Measurements from ENCODE around the gene AXDND1.
"Not testable (repeated sequence)": the region's sequence is repeated elsewhere in the genome, so short reads cannot be mapped to it uniquely, and the experiment has no call there.

AXDND1 gene, protein sequence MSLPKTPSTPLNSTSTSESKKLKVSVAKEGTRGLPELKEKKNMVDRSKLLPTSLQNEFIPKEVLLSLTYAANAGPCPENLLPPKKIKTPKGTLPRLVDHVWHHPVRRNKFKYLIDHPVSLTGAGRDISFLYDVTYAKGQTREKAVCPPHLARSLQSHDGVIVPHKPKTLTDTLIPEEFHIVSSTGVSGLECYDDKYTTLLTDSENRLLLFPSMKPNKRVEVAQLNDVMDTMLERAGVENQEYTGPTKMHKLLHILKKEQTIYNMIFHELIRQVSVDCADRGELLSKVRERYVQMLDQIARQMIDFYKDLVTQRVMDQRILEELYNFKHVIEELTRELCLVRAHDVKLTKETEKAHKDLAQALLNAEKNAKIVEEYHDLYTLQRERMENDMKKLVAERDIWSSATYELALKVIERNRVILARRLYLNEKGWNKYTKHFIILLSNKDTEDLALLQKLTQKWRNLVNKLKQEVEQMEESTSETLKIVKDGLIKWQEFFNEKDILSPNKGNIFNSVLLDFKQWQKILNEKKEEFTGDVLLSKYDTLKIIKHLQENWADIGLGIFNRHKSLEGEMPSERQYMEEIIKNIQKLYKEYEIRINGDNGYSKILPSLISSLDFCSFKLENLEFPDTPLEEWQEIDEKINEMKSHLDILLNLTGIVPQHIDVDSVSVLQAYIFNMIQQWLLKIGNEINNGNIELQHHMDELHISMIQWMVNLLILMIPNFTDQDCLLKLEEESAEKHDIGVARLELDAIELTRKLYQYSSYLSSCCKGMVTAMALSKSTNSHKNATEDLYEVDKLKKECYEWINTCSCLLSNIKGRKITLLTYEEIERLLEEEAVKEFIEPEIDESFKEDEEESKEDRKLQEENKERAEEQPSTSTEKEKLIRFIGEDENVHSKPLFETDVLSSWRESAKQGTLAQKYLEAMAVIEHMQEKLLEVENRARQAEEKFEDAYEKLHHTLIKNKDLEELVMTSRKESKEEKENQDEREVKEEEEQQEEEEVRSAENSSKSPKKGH

DNA sequence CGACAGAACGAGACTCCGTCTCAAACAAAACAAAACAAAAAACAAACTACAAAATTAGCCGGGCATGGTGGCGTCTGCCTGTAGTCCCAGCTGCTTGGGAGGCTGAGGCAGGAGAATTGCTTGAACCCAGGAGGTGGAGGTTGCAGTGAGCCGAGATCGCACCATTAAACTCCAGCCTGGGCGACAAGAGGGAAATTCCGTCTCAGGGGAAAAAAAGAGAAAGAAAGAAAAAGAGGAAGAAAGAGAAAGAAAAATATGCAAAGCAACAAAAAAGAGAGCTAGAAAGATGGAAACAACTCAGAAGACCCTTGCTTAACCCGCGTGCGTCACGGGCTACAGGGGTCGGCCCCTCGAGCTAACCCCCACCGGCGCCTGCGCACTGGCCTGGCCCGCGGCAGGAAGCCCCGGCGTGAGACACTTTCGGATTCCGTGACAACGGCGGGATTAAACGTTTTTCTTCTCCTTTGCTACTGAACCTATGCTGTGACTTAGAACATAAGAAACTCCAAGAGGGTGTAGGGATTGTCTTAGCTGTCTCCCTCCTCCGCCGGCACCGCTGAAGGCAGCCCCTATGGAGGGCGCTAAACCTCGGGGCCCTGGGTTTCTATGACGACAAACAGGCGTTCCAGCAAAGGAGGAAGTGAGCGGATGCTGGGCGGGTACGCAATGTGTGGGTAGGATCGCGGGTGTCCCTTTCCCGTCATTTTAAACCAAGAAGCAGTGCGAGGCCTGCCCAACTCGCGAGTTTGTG, at the start of gene AXDND1:
Gene AXDND1, plus strand, starts transcription at position 630 of the 751 bp plus-strand sequence. CDS start 539 bp downstream, outside the sequence.
- peak; percentile 88 for DNase-seq (ENCODE audit: low spot score)

DNA sequence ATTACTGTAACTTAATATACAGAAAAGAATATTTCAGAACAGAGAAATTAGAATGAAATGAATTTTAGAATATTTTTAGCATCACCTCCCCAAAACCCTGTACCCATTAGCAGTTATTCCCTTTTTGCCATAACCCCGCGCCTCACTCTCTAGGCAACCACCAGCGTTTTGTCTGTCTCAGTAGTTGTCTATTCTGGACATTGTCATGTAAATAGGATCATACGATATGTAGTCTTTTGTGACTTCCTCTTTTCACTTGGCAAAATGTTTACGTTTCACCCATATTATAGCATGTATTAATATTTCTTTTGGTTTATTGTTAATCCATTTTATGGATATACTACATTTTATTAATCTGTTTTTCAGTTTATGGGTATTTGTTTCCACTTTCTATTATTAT, 47.3 kb upstream of the AXDND1 start:
- DNase-seq (ENCODE audit: low spot score), result no peak

DNA sequence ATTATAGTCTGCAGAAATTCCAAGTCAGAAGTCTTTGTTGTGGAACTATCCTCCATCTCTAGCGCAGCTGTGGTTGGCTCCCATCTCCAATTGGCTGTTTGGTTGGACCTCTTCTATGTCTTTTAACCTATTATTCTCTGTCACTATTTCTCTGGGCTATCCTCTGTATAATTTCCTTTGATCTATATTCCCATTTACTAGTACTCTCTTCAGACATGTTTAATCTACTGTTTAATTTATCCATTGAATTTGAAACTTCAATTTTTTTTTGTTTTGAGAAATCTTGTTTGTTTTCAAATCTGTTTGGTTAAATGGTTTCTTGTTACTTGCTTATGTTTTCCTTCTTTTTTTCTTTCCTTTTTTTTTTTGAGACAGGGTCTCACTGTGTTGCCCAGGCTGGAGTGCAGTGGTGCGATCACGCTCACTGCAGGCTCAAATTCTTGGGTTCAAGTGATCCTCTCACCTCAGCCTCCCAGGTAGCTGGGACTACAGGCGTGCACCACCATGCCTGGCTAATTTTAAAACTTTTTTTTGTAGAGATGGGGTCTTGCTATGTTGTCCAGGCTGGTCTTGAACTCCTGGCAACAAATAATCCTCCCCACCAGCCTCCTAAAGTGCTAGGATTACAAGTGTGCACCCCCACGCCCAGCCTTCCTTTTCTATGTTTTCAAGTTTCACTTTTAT, 44.1 kb upstream of the AXDND1 start:
- DNase-seq (ENCODE audit: low spot score), result no peak

DNA sequence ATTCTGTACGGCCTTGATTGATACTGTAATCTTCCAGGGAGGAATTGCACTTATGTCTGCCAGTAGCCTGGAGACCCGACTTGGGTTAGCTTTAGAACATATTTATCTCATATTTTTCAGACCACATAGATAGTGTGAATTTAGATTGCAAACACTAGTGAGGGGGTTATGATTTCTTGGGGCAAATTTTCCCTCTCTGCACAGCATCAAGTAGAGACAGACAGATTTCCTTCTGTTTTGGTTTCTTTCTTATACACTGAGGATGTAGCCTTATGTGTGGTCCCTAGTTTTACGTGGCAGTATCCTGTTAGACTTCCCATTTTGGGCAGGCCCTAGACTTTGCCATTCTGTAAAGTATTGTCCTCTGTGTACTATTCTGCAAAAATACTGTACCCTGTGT, 43.2 kb upstream of the AXDND1 start:
- DNase-seq (ENCODE audit: low spot score), result peak; percentile 27

DNA sequence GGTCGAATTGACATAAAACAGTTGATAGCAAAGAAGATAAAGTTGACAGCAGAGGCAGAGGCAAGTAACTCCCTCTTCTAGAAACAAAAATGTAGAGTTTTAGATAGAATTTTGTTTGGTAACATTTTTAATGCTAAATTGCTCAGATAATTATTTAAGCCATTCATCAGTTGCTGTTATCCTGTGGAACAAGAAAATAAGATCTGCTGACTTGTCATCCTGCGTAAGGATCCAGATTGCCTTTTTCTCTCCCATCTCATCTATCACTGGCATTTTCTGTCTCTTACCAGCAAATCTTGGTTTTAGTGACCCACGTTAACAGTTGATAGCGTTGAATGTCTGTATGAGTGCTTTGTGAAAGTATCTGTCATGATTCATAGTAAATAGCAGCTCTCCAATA, 42.3 kb upstream of the AXDND1 start:
- peak; percentile 21 for DNase-seq (ENCODE audit: low spot score)

DNA sequence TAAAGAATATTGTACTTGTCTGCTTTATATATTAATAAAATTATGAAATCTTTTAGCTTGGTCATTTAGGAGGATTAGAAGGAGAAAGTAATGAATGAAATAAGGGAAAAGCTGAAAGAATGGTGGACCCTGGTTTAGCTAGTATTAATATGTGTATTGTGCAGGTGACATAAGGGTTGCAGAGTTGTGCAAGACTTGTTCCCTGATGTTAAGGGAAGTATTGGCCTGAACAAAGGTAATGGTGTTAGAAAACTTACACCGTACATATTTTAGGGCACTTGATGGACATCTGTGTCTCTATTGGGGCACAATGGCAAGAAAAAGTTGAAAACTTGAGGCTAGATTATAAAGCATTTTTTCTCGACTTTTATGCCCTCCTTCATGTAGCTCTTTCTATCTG, 39.9 kb upstream of the AXDND1 start:
- no peak for DNase-seq (ENCODE audit: low spot score)

DNA sequence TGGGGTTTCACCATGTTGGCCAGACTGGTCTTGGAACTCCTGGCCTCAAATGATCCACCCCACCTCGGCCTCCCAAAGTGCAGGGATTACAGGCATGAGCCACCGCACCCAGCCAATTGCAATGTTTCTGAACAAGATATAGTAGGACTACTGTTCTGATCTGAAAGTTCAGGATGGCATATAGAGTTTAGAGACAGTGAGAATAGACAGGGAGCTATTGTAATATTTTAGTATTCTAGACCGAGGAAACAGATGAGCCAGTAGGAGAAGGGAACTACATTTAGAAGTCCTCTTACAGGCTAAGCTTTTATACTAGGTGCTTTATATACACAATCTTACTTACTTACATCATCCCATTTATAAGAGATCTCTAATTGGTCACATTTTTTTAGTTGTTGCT, 39.0 kb upstream of the AXDND1 start:
- no peak for DNase-seq (ENCODE audit: low spot score)

DNA sequence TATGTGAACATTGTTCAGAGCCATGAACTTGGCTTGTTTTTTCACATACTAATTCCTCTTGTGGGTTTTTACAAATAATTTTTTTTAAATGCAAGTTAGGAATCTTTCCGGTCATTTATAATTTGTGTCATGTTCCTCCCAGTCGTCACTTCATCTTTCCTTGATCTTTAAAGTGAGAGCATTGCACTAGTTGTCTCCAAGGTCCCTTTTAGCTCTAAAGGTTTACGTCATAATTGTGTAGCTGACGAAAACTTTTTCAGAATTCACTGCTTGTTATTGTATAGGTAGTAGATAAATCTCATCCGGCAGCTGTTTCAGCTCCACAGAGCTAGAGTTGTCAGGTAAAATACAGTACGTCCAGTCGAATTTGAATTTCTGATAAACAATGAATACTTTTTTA, 38.6 kb upstream of the AXDND1 start:
- DNase-seq (ENCODE audit: low spot score), result no peak

DNA sequence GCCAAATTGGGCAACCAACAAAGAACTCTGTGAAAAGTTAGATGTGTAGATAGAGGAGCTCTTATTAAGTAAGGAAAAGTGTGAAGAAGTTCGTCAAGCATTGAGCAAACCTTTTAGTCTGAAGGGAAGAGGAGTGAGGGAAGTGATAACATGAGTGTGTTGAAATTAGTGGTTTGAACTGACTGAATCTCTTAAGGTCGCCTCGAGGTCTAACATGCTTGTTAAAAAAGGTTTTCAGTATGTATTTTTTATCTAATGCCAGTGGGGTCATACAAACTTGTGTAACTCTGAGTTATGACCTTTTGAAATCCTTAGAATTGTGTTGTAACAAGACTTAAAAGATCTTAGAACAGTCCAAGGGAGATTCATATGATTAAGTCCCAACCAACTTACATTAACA, 38.1 kb upstream of the AXDND1 start:
- DNase-seq (ENCODE audit: low spot score), result no peak

DNA sequence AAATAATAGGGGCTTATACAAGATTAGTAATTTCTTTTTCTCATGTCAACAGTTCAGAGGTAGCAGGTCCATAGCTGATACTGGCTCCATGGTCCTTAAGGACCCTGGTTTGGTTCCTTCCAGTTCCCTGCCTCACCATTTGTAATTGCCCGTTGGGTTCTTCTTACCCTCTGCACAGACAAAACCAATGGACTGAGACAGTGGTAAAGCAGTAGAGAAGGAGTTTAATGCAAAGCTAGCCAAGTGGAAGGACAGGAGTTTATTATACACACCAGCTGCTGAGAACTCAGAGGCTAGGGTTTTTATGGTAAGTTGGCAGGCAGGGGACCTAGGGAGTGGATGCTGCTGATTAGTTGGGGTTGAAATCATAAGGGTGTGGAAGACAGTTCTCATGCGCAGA, 35.9 kb upstream of the AXDND1 start:
- no peak for DNase-seq (ENCODE audit: low spot score)

DNA sequence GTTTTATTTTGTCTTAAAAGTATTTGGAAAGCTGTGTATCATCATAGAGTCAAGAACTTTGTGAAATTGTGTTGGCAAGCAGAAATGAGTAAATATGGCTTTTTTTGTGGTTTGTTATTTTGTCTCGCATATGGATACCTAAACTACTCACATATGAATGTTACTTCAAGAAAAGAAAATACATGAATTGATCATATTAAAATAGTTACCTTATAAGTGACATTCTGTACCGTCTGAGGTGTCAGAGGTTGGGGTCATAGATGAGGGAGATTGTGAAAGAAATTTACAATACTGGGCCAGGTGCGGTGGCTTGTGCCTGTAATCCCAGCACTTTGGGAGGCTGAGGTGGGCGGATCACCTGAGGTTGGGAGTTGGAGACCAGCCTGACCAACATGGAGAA, 31.3 kb upstream of the AXDND1 start:
- no peak for DNase-seq (ENCODE audit: low spot score)

DNA sequence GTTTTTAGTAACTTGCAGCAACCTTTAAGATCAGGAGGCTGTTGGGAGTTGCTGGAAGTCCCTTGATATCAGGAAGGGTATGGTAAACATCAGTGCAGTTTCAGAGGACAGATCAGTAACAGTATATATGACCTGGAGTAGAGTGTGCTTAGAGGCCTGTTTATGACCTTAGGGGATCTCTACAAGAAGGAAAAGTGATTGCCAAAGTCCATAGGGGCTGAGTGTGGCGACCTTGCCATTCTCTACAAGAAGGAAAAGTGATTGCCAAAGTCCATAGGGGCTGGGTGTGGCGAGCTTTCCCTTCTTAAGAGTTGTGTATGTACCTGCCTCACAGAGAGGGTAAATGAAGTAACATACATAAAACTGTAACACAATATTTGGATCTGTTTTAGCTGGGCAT, 28.5 kb upstream of the AXDND1 start:
- DNase-seq (ENCODE audit: low spot score), result no peak

DNA sequence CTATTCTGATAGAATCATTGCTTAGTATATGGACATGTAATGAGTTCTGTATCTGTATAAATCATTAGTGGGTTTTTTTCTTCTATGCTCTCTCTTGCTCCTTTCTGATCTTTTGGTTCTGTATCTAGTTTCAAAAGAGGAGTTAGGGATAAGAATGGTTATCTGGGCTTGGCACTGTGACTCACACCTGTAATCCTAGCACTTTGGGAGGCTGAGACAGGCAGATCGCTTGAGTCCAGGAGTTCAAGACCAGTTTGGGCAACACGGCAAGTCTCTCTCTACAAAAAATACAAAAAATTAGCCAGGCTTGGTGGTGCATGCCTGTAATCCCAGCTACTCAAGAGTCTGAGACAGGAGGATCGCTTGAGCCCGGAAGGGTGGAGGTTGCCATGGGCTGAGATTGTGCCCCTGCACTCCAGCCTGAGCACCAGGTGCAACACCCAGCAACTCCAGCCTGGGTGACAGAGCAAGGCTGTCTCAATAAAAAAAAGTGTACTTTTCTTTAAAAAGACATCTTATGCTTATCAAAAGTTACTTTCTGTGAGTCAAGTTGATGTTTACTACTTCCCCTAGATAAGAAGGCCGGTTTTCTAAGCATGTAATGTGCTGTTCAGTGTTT, 27.7 kb upstream of the AXDND1 start:
- DNase-seq (ENCODE audit: low spot score), result no peak

DNA sequence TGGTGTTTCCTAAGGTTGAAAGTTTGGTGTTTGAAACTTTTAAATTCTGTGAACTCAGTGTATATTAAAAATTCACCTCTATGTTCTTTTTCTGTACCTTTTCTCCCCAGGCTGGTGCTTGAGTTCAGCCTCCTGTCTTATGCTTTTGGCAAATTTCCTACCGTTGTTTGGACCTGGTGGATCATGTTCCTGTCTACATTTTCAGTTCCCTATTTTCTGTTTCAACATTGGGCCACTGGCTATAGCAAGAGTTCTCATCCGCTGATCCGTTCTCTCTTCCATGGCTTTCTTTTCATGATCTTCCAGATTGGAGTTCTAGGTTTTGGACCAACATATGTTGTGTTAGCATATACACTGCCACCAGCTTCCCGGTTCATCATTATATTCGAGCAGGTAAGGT, 24.9 kb upstream of the AXDND1 start:
- DNase-seq (ENCODE audit: low spot score), result no peak

DNA sequence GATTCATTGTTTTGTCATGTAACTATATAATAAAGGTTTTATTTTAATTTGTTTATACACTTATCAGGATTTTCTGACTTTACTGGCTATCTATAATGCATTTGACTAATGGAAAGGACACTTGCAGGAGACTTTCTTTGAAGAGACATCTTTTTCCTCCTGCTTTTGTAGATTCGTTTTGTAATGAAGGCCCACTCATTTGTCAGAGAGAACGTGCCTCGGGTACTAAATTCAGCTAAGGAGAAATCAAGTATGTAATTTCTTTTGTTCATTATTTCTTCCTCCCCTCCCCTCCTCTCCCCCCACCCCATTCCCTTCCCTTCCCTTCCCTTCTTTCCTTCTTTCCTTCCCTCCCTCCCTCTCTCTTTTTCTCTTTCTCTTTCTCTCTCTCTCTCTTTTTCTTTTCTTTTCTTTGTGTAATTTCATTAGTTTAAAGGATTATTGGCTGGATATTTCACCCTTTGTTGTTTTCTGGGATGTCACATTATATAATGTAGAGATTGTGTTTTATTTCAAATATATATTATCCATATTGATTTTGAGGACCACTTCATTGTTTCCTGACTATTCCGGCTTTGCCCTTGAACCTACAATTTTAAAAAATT, 23.7 kb upstream of the AXDND1 start:
- DNase-seq (ENCODE audit: low spot score), result no peak

DNA sequence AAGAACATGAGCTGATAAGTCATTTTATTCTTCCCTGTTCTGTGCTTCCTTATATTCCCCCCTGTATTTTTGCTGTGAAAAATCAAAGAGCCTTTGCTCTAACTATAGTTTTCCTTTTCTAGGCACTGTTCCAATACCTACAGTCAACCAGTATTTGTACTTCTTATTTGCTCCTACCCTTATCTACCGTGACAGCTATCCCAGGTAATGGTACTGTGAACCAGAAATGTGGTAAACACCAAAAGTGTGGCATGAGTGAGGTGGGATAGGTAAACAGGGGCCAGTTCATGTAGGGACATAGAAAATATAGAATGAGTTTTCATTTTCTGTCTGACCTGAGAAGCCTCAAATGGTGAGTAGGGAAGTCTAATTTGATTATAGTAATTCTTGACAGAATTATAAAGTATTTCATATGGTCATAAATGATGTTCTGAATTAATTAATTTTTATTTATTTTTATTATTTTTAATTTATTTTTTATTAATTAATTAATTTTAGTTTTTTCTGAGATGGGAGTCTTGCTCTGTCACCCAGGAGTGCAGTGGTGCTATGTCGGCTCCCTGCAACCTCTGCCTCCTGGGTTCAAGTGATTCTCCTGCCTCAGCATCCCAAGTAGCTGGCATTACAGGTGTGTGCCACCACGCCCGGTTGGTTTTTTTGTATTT, 22.9 kb upstream of the AXDND1 start:
- DNase-seq (ENCODE audit: low spot score), result no peak

DNA sequence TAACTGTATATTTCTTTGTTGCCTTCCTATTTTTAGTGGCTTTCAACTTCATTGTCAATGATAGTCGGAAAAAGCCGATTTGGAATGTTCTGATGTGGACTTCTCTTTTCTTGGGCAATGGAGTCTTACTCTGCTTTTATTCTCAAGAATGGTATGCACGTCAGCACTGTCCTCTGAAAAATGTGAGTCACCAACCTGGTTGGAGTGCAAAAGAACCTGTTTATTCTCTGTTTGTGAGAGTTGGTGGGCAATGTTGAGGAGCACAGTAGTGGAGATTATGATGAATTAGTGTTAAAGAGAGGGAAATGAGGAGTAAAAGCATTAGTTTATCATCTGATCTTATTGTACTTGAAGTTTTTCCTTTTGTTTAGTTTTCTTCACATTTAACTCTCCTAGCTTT, 14.5 kb upstream of the AXDND1 start:
- DNase-seq (ENCODE audit: low spot score), result no peak

DNA sequence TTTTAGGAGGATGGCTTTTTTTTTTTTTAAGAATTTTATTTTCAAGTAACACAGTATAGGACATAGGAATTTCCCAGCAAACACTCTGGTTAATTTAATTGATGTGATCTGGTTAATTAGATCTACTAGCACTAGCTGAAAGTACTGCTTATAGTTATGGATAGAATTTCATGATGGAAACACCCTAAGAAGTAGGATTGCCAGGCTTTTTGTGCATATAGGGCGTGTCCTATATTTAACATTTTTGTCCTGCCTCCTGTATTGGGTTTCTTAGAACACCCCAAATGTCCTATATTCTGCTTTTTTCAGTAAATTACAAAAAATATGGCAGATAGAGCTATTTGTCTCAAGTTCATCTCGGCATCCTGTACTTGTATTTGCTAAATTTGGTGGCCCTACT, 13.5 kb upstream of the AXDND1 start:
- no peak for DNase-seq (ENCODE audit: low spot score)

DNA sequence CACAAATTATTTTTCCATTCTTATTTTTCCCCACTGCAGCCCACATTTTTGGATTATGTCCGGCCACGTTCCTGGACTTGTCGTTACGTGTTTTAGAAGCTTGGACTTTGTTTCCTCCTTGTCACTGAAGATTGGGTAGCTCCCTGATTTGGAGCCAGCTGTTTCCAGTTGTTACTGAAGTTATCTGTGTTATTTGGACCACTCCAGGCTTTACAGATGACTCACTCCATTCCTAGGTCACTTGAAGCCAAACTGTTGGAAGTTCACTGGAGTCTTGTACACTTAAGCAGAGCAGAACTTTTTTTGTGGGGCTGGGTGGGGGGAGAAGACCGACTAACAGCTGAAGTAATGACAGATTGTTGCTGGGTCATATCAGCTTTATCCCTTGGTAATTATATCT, 12.2 kb upstream of the AXDND1 start:
- DNase-seq (ENCODE audit: low spot score), result peak; percentile 8

DNA sequence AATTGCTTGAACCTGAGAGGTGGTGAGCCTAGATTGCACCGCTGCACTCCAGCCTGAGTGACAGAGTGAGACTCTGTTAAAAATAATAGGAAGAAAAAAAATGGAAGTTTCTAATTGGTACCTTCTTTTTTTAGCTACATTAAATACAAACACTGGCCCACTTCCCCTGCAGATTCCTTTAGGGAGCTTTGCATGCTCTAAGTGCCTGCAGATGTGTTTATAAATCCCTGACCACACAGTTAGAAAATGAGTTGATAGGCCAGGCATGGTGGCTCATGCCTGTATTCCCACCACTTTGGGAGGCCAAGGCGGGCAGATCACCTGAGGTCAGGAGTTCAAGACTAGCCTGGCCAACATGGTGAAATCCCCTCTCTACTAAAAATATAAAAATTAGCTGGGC, 4.1 kb upstream of the AXDND1 start:
- DNase-seq (ENCODE audit: low spot score), result not testable (repeated sequence)
